Neural progenitor cell (in vitro differentiated cells): ENCODE data around the gene IQCE. TPM values are rescaled to one million over a fixed set of nuclear protein-coding genes. Genes with fewer than 3 reads are reported as not detected.

Experiments
- DNase-seq: peaks from one replicate; pipeline ENCODE4 v3.0.0-alpha.2; 2016; ENCODE audit warnings: low spot score
- H2AFZ ChIP-seq: fragments of 200-600 bp; sonication (generic); replicated peaks from 2 replicates; pipeline ENCODE4 v1.6.1; 2016; ENCODE audit warnings: antibody characterized with exemption
- H3F3A ChIP-seq: fragments of 200-600 bp; sonication (generic); 2 replicates; pipeline ENCODE4 v1.6.1; 2016; ENCODE audit warnings: antibody characterized with exemption, low read depth
- H3K27ac ChIP-seq: fragments of 200-600 bp; sonication (generic); 2 replicates; pipeline ENCODE4 v1.5.1; 2016; ENCODE audit warnings: mild to moderate bottlenecking
- H3K27me3 ChIP-seq: fragments of 200-600 bp; sonication (generic); 2 replicates; pipeline ENCODE4 v1.6.1; 2016; ENCODE audit warnings: mild to moderate bottlenecking, moderate library complexity
- H3K36me3 ChIP-seq: fragments of 200-600 bp; sonication (generic); 2 replicates; pipeline ENCODE4 v1.5.1; 2016
- H3K4me1 ChIP-seq: fragments of 200-600 bp; sonication (generic); 2 replicates; pipeline ENCODE4 v1.6.1; 2016; ENCODE audit warnings: mixed run types
- H3K4me2 ChIP-seq: fragments of 200-600 bp; sonication (generic); 2 replicates; pipeline ENCODE4 v1.6.1; 2016
- H3K4me3 ChIP-seq: fragments of 200-600 bp; sonication (generic); 2 replicates; pipeline ENCODE4 v1.5.1; 2016
- H3K79me2 ChIP-seq: fragments of 200-600 bp; sonication (generic); 2 replicates; pipeline ENCODE4 v1.6.1; 2016; ENCODE audit warnings: low read depth
- H3K9ac ChIP-seq: fragments of 200-600 bp; sonication (generic); 2 replicates; pipeline ENCODE4 v1.6.1; 2016
- H3K9me3 ChIP-seq: fragments of 200-600 bp; sonication (generic); 2 replicates; pipeline ENCODE4 v1.5.1; 2016; ENCODE audit warnings: low read depth
- H4K20me1 ChIP-seq: fragments of 200-600 bp; sonication (generic); 2 replicates; pipeline ENCODE4 v1.6.1; 2016; ENCODE audit warnings: low read depth
- H3K27ac Mint-ChIP-seq: 3 replicates; pipeline ENCODE4 v1.8.0; 2021; ENCODE audit warnings: mixed read lengths
- H3K27me3 Mint-ChIP-seq: 2 replicates; pipeline ENCODE4 v1.8.0; 2022; ENCODE audit warnings: low read depth, mild to moderate bottlenecking, inconsistent platforms, moderate library complexity, mixed read lengths; ENCODE audit not compliant: insufficient read depth
- H3K36me3 Mint-ChIP-seq: 3 replicates; pipeline ENCODE4 v1.8.0; 2021; ENCODE audit warnings: mixed read lengths
- H3K4me1 Mint-ChIP-seq: 3 replicates; pipeline ENCODE4 v1.8.0; 2021; ENCODE audit warnings: mixed read lengths
- H3K4me3 Mint-ChIP-seq: 3 replicates; pipeline ENCODE4 v1.8.0; 2021; ENCODE audit warnings: mild to moderate bottlenecking, moderate library complexity, mixed read lengths
- H3K9me3 Mint-ChIP-seq: 3 replicates; pipeline ENCODE4 v1.8.0; 2020; ENCODE audit warnings: mixed read lengths
- CTCF ChIP-seq: fragments of 200-600 bp; sonication (generic); IDR thresholded peaks from 2 replicates; pipeline ENCODE4 v1.5.1; 2017; ENCODE audit warnings: antibody characterized with exemption, mild to moderate bottlenecking
- EZH2 ChIP-seq: fragments of 200-600 bp; sonication (generic); IDR thresholded peaks from 2 replicates; pipeline ENCODE4 v1.6.1; 2017; ENCODE audit warnings: antibody characterized with exemption, mild to moderate bottlenecking, moderate library complexity
- EZH2phosphoT487 ChIP-seq: fragments of 200-600 bp; sonication (generic); IDR thresholded peaks from 2 replicates; pipeline ENCODE4 v1.6.1; 2017; ENCODE audit warnings: antibody characterized with exemption
- total RNA-seq: library from RNA; depleted of rRNA; stranded (reverse); fragments of >200 nt; gene quantifications from 2 replicates; pipeline ENCODE4 v1.2.3, GENCODE V29; 2015; ENCODE audit warnings: low replicate concordance

The IQCE gene
- total RNA-seq, 1 donor from 2014 or later, result 4.6 TPM

- H3K36me3 Mint-ChIP-seq, result no peaks in the 10 kb centered on the region
- Histone ChIP-seq H3K27me3 (no peaks in the 10 kb centered on the region), H2AFZ (no peak overlapping the region), H4K20me1 (peaks cover 98% of the 10 kb centered on the region), H3K79me2 (peaks cover 86% of the 10 kb centered on the region), H3F3A (peaks cover 13% of the 10 kb centered on the region), H3K4me2 (peak overlapping the region; percentile 42), H3K4me3 (peak overlapping the region; percentile 1), H3K36me3 (no peaks in the 10 kb centered on the region), H3K27ac (peak overlapping the region; percentile 82), H3K9me3 (no peaks in the 10 kb centered on the region), H3K4me1 (peaks cover 16% of the 10 kb centered on the region), H3K9ac (no peak overlapping the region)
- H3K4me3 Mint-ChIP-seq, result peak overlapping the region; percentile 59
- no peaks in the 10 kb centered on the region for H3K9me3 Mint-ChIP-seq
- no peak for TF ChIP-seq CTCF
- TF ChIP-seq EZH2, result no peak
- TF ChIP-seq EZH2phosphoT487, result no peak
- H3K27ac Mint-ChIP-seq, result peak overlapping the region; percentile 96
- no peaks in the 10 kb centered on the region for H3K27me3 Mint-ChIP-seq
- H3K4me1 Mint-ChIP-seq, result peaks cover 40% of the 10 kb centered on the region
- DNase-seq, result no peak
Measured at GRCh38 chr7:2640846-2641316, 82.1 kb downstream of the IQCE start.

GRCh38 chr7:2641406-2642393, 82.9 kb downstream of the IQCE start:
- peaks cover 13% of the 10 kb centered on the region for H3F3A ChIP-seq
- H3K4me3 ChIP-seq, result peak overlapping the region; percentile 1
- no peak for TF ChIP-seq EZH2
- TF ChIP-seq CTCF, result no peak
- TF ChIP-seq EZH2phosphoT487, result no peak
- no peaks in the 10 kb centered on the region for H3K27me3 Mint-ChIP-seq
- H3K27me3 ChIP-seq, result no peaks in the 10 kb centered on the region
- peaks cover 16% of the 10 kb centered on the region for H3K4me1 ChIP-seq
- no peaks in the 10 kb centered on the region for H3K36me3 ChIP-seq
- peak overlapping the region; percentile 82 for H3K27ac ChIP-seq
- H3K36me3 Mint-ChIP-seq, result no peaks in the 10 kb centered on the region
- peak overlapping the region; percentile 42 for H3K4me2 ChIP-seq
- no peak overlapping the region for H2AFZ ChIP-seq
- peak overlapping the region; percentile 96 for H3K27ac Mint-ChIP-seq
- no peaks in the 10 kb centered on the region for H3K9me3 ChIP-seq
- peaks cover 32% of the 10 kb centered on the region for H3K4me1 Mint-ChIP-seq
- H4K20me1 ChIP-seq, result peaks cover 96% of the 10 kb centered on the region
- peak; percentile 94 for DNase-seq
- H3K9me3 Mint-ChIP-seq, result no peaks in the 10 kb centered on the region
- peak overlapping the region; percentile 59 for H3K4me3 Mint-ChIP-seq
- H3K79me2 ChIP-seq, result peaks cover 84% of the 10 kb centered on the region
- no peak overlapping the region for H3K9ac ChIP-seq

- Histone ChIP-seq H3K36me3 (no peaks in the 10 kb centered on the region), H3K4me2 (no peak overlapping the region), H3K4me3 (no peak overlapping the region), H2AFZ (no peak overlapping the region), H3K4me1 (peaks cover 16% of the 10 kb centered on the region), H3K27ac (no peak overlapping the region), H3K9ac (no peak overlapping the region), H3K79me2 (peaks cover 66% of the 10 kb centered on the region), H3F3A (peaks cover 13% of the 10 kb centered on the region), H4K20me1 (peaks cover 83% of the 10 kb centered on the region), H3K27me3 (no peaks in the 10 kb centered on the region), H3K9me3 (no peaks in the 10 kb centered on the region)
- no peak for DNase-seq
- H3K4me3 Mint-ChIP-seq, result no peak overlapping the region
- H3K27me3 Mint-ChIP-seq, result no peaks in the 10 kb centered on the region
- no peaks in the 10 kb centered on the region for H3K9me3 Mint-ChIP-seq
- H3K36me3 Mint-ChIP-seq, result no peaks in the 10 kb centered on the region
- TF ChIP-seq CTCF (peak; percentile 20), EZH2phosphoT487 (no peak), EZH2 (no peak)
- no peak overlapping the region for H3K27ac Mint-ChIP-seq
- peaks cover 32% of the 10 kb centered on the region for H3K4me1 Mint-ChIP-seq
Measured at GRCh38 chr7:2643386-2644219, 84.8 kb downstream of the IQCE start.
